Renal cortex interstitium (tissue), 11 donors: ENCODE measurements around the gene C14orf180. TPM values are rescaled to one million over a fixed set of nuclear protein-coding genes. Genes with fewer than 3 reads are reported as not detected.
"Not testable (repeated sequence)": the region's sequence is repeated elsewhere in the genome, so short reads cannot be mapped to it uniquely, and the experiment has no call there.

ENCODE experiments used
- DNase-seq, 11 donors: peaks; one replicate each; pipeline ENCODE4 v3.0.0-alpha.2; 2013; ENCODE audit warnings: low read depth in 9 of 11, low spot score in 4 of 11; ENCODE audit errors: extremely low read depth in 1 of 11
- polyA plus RNA-seq, 3 donors: library from polyadenylated mRNA; unstranded; fragments of 120-200 nt; gene quantifications; one replicate each; pipeline ENCODE4 v1.2.1, GENCODE V29; 2013; ENCODE audit not compliant: insufficient read length in 3 of 3

Gene C14orf180
- polyA plus RNA-seq, 3 donors: not detected

DNA sequence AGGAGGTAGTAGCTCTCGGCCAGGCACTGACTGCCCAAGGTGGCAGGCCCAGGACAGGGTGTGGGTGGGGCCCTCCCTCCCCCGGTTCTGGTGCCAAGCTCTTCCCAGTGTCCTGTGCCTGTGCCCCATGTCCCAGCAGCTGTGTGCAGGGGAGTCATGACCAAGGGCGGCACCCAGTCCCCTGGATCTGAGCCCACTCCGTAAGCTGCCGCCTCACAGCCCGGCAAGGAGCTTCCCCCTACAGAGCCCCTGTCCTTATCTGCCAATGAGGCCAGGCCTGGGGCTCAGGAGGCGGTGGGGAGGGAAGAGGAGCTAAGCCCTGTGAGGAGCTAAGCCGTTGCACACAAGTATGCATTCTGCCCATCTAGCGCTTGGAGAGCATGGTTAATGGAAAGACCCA lies 5.6 kb upstream of the C14orf180 start:
- DNase-seq: no peak

GRCh38 chr14:104574536-104574935 lies 5.0 kb upstream of the C14orf180 start:
- no peak for DNase-seq

DNA sequence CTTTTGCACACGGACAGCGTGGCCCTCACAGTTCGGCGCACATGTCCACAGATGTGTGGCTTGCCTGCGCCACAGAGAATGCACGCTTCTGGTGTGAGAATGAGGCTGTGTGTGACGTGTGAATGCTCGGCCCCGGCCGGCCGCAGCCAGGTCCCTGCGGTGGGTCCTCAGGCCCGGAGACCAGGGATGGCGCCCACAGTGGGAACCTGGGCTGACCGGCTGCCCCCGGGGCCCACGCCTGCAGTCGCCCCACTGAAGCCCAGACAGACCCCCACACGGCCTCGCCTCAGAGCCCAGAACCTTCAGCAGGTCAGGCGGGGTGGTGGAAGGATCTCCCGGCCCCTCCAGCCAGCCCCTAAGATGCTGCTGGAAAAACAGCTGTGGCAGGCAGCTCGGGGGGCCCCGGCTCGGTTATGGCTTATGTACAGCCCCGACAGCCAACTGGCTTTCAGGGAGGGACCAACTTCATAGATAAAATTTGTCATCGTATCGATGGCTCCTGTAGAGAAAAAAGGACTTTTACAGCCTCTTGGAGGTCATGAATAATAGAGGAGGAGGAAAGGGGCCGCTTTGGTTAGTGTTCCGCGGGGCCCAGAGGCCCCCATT lies 4.5 kb upstream of the C14orf180 start:
- no peak for DNase-seq

DNA sequence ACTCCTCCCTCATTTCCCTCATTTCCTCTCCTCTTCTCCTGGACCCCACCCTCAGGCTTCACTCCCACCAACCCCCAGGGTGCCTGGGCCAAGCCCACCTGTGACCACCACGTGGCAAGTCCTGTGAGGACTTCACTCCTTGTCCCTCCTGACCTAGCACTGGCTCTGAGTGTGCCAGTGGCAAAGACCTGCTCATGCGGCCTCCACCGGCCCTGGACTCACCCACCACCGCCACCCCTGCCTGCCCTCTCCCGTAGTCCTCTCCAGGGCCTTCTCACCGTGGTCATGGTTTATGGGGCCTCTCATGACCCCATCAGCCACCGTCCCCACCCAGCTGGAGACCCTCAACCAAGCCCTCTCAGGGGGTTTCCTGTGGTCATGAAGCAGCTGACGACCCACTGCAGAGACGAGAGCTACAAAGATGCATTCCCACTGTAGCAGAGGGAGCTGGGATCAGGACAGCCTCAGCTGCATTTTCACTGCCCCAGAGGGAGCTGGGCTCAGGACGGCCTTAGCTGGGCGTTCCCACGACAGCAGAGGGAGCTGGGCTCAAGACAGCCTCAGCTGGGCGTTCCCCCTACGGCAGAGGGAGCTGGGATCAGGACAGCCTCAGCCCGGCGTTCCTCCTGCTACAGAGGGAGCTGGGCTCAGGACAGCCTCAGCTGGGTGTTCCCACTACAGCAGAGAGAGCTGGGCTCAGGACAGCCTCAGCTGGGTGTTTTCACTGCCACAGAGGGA lies 3.2 kb upstream of the C14orf180 start:
- DNase-seq: no peak

DNA sequence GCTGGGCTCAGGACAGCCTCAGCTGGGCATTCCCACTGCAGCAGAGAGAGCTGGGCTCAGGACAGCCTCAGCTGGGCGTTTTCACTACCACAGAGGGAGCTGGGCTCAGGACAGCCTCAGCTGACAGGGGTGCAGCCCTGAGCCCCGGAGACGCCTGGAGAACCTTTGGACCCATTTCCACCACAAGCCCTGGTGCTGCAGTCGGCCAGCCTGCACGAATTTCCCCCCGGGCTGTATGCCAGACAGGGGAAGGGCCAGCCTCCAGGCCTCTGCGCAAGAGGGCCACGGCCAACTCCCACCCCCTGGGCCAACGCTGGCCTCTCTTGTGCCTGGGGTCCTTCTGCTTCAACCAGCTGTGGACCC lies 2.6 kb upstream of the C14orf180 start:
- DNase-seq: no peak

GRCh38 chr14:104577426-104577825 lies 2.1 kb upstream of the C14orf180 start:
- no peak for DNase-seq

DNA sequence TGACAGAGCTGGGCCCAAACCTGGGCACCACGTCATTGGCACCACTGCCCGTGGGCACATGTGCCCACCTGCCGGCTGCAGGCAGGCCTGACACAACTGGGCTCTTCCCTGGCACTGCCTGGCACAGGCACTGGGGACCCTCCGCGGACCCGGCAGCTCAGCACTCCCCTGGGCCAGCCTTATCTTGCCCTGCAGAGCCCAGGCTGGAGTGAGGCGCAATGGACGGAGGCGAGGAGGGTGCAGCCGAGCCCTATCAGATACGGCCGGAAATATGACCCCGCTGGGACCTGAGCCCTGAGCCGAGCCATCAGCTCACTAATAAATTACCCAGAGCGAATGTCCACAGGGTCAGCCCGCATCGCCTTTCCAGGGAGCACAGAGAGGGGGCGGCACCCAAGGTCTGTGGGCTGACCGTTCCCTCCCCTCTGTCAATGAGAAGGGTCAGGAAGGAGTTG lies 1.7 kb upstream of the C14orf180 start:
- DNase-seq: no peak

DNA sequence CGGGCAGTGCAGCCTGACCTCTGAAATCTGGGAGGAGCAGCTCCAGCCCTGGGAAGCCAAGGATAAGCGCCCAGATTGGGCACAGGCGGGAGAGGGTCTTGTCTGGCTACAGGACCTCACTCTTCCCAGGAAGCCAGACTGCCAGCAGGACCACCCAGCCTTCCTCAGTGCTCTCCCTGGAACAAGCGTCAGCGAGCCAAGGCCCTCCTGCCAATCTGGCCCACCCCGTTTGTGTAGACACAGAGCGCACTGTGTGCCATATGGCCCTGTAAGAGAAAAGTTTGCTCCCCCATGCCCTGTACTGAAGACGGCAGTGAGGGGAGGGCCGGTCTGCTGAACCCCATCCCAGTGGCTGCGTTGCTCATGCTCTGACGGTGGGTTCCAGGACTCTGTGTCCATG lies 1.2 kb upstream of the C14orf180 start:
- no peak for DNase-seq

GRCh38 chr14:104579939-104580338 lies 375 bp downstream of the C14orf180 start:
- DNase-seq: not testable (repeated sequence)

DNA sequence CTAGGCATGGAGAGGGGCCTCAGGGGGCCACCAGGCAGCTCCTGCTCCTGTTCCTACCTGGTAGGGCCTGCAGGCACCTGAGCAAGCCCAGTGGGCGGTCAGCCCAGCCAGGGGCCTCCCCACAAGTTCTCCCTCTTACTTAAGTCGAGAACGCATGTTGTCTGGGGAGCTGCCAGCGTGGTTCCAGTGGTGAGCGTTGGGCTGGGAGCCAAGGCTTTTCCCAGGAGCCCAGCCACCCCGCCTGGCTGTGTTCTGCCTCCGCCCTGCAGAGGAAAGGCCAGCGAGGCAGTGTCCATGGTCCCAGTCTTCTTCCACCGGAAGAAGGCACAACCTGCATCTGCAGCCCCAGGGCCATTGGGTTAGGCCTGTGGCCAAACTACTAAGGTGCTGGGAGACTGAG lies 1.4 kb downstream of the C14orf180 start:
- DNase-seq: no peak

- no peak for DNase-seq
Observed at GRCh38 chr14:104581521-104581920, 2.0 kb downstream of the C14orf180 start.

- no peak for DNase-seq
Observed at GRCh38 chr14:104582005-104582404, 2.4 kb downstream of the C14orf180 start.

- DNase-seq: no peak
Observed at GRCh38 chr14:104582662-104583061, 3.1 kb downstream of the C14orf180 start.

GRCh38 chr14:104583424-104584306 lies 4.1 kb downstream of the C14orf180 start:
- no peak for DNase-seq

DNA sequence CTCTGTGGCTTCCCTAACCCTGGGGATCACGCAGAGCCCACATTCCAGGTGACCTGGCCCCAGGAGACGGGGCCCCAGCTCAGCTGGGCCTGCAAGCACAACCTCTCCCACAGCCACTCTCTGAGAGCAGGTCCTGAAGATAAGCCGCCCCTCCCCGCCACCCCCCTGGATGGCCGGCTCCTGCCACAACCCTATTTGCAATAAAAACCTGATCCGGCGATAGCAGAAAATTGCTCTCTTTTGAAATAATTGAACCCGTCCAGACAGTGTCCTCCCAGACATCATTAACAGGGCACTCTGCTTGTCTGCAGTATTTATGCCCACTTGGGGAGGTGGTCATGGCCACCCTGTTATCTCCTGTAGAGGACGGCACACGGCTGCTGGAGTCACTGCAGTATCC lies 5.0 kb downstream of the C14orf180 start:
- no peak for DNase-seq

GRCh38 chr14:104585966-104586697 lies 6.6 kb downstream of the C14orf180 start:
- no peak for DNase-seq

DNA sequence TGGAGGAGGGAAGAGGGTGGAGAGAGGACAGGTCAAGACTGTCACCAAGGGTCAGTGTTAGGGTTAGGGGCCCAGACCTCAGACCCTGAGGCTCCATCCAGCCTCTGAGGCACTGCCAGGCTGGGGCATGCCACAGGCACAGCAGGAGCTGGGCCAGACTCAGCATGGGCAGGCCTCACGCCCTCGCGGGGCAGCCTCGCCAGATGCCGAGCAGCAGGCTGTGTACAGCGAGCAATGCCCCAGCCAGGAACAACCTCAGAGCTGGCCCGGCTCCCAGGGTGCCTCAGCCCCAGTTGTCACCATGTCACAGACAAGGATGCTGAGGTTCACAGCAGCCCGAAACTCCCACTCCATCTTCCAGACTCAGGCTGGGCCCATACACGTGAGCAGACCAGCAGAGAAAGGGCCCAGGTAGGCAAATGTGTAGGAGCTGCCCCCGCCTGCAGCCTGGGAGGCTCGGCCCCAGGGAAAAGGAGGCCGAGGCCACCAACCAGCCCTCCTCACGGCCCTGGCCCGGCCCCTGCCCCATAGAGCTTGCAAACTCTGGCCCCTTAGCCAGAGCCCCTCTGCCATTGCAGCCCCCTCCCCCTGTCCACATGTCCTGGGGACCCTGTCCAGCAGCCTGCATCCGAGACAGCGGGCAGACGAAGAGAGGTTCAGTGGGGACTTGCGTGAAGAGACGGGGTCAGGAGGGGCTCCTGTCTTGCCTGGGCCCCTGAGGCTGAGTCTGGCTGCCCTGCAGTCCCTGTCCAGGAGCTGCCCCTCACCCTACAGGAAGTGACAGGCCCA lies 7.5 kb downstream of the C14orf180 start:
- no peak for DNase-seq

- no peak for DNase-seq
Observed at GRCh38 chr14:104587641-104588040, 8.1 kb downstream of the C14orf180 start.
